Measurements from ENCODE around the gene SOHLH1.

The SOHLH1 gene

GRCh38 chr9:135704483-135704882 lies 5.2 kb upstream of the SOHLH1 start:
- DNase-seq (ENCODE audit: low read depth): no peak
- TF ChIP-seq, protein P1, sequence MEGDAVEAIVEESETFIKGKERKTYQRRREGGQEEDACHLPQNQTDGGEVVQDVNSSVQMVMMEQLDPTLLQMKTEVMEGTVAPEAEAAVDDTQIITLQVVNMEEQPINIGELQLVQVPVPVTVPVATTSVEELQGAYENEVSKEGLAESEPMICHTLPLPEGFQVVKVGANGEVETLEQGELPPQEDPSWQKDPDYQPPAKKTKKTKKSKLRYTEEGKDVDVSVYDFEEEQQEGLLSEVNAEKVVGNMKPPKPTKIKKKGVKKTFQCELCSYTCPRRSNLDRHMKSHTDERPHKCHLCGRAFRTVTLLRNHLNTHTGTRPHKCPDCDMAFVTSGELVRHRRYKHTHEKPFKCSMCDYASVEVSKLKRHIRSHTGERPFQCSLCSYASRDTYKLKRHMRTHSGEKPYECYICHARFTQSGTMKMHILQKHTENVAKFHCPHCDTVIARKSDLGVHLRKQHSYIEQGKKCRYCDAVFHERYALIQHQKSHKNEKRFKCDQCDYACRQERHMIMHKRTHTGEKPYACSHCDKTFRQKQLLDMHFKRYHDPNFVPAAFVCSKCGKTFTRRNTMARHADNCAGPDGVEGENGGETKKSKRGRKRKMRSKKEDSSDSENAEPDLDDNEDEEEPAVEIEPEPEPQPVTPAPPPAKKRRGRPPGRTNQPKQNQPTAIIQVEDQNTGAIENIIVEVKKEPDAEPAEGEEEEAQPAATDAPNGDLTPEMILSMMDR (conservative IDR thresholded peaks at IDR 0.05; ENCODE audit: low read length): no peak
- H3K4me3 ChIP-seq (ENCODE audit: low read length): no peak overlapping the region

- TF ChIP-seq, protein P1 (conservative IDR thresholded peaks at IDR 0.05; ENCODE audit: low read length): no peak
- no peak for DNase-seq (ENCODE audit: low read depth)
- H3K4me3 ChIP-seq (ENCODE audit: low read length): no peak overlapping the region
Measured at GRCh38 chr9:135703726-135704125, 4.4 kb upstream of the SOHLH1 start.

GRCh38 chr9:135701959-135702721 lies 2.9 kb upstream of the SOHLH1 start, which contains the start of gene KCNT1:
Gene KCNT1, plus strand, starts transcription at chr9:135702185. Its CDS starts 74 bp downstream, at chr9:135702259.
- H3K4me3 ChIP-seq (ENCODE audit: low read length): no peak within 1 kb of the TSS
- DNase-seq (ENCODE audit: low read depth): peak; percentile 13
- TF ChIP-seq, protein P1 (conservative IDR thresholded peaks at IDR 0.05; ENCODE audit: low read length): peak; percentile 26

DNA sequence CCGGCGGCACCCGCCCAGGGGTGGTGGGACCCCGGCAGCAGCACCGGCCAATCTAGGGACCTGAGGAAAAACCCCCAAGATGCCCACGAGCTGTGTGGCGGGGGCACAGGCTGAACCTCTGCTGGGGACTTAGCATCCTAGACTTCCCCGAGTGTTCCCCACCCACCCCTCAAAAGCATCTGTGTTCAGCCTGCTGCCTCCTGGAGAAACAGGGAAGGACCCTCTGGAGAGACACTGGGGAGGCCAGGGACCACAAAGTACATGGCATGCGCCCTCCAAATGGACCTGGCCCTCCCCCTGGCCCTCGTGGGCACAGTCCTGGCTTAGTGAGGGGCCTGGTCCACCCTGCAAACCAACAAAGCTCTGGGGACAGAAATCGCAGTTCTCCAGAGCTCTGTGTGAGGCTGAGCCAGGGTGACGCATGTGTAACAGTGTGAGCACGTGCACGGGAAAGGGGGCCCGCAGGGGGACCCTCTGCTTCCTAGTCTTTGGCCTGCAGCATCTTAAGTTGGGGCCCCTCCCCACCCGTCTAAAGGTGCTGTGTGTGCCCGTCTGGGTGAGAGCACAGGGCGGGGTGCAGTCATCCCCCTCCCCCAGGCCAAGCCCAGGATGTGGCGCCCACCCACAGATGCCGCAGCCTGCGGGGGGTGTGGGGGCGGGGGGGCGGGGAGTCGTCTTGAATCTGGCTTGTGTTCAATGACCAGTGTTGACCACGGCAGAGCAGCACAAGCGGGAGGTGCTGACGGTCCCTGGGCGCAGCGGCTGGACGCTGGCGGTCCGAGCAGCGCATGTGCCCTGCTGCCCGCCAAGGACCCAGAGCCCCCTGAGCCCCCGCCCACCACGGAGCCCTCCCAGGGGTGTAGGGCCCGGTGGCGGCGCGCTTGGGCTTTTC lies 2.0 kb upstream of the SOHLH1 start:
- no peak overlapping the region for H3K4me3 ChIP-seq (ENCODE audit: low read length)

DNA sequence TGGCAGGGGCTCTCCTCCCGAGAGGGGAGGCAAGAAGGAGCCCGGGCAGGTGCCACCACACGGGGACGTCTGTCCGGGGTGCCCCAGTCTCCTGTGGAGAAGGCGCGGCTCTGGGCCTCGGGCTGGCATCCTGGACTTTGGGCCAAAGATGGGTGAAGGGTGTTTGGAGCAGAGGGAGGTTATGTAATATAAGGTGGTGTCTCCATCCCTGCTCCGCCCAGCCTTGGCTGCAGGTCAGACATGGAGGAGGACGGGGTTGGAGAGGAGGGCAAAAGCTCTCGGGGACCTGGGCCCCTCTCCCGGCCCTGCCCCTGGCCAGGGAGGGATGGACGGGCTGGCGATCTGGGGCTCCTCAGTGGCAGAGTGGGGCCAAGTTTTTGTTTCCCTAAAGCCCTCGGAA lies 1.2 kb upstream of the SOHLH1 start:
- no peak for DNase-seq (ENCODE audit: low read depth)
- TF ChIP-seq, protein P1 (conservative IDR thresholded peaks at IDR 0.05; ENCODE audit: low read length): no peak
- no peak overlapping the region for H3K4me3 ChIP-seq (ENCODE audit: low read length)

More for the DNA sequence above, 2.0 kb upstream of the SOHLH1 start:
- DNase-seq (ENCODE audit: low read depth): no peak
- TF ChIP-seq, protein P1 (conservative IDR thresholded peaks at IDR 0.05; ENCODE audit: low read length): no peak

- TF ChIP-seq, protein P1 (conservative IDR thresholded peaks at IDR 0.05; ENCODE audit: low read length): no peak
- DNase-seq (ENCODE audit: low read depth): no peak
- H3K4me3 ChIP-seq (ENCODE audit: low read length): no peak overlapping the region
Measured at GRCh38 chr9:135698767-135699166, 514 bp downstream of the SOHLH1 start.

Measured in AG10803 (cell line).